Neural cell (in vitro differentiated cells): ENCODE results near the gene S1PR4. TPM values are rescaled to one million over a fixed set of nuclear protein-coding genes. Genes with fewer than 3 reads are reported as not detected.
"Not testable (repeated sequence)": the region's sequence is repeated elsewhere in the genome, so short reads cannot be mapped to it uniquely, and the experiment has no call there.

ENCODE experiments used
- H2AFZ ChIP-seq: fragments of 200-600, 300-800 bp; sonication (generic), shearing (Covaris generic); 2 replicates; pipeline ENCODE4 v1.6.0; 2014; ENCODE audit warnings: low read depth, mild to moderate bottlenecking, antibody characterized with exemption, low read length, moderate library complexity
- H3F3A ChIP-seq: fragments of 200-600 bp; shearing (Covaris generic); 2 replicates; pipeline ENCODE4 v1.6.1; 2016; ENCODE audit warnings: mild to moderate bottlenecking, moderate library complexity, mixed read lengths, antibody characterized with exemption, low read length; ENCODE audit not compliant: insufficient read depth, poor library complexity, severe bottlenecking
- H3K27ac ChIP-seq: fragments of 200-600, 300-800 bp; sonication (generic), shearing (Covaris generic); 2 replicates; pipeline ENCODE4 v1.5.1; 2014; ENCODE audit warnings: mild to moderate bottlenecking, low read length, moderate library complexity
- H3K27me3 ChIP-seq: fragments of 300-800, 200-600 bp; sonication (generic), shearing (Covaris generic); 2 replicates; pipeline ENCODE4 v1.6.0; 2014; ENCODE audit warnings: mild to moderate bottlenecking, low read depth, low read length, moderate library complexity; ENCODE audit not compliant: insufficient read depth
- H3K36me3 ChIP-seq: fragments of 300-800, 200-600 bp; sonication (generic), shearing (Covaris generic); 2 replicates; pipeline ENCODE4 v1.5.1; 2014; ENCODE audit warnings: mild to moderate bottlenecking, antibody characterized with exemption, low read length, moderate library complexity; ENCODE audit not compliant: insufficient read depth
- H3K4me2 ChIP-seq: fragments of 300-800, 200-600 bp; sonication (generic), shearing (Covaris generic); 2 replicates; pipeline ENCODE4 v1.6.0; 2014; ENCODE audit warnings: mild to moderate bottlenecking, low read length
- H3K4me3 ChIP-seq: fragments of 300-800, 200-600 bp; sonication (generic), shearing (Covaris generic); 2 replicates; pipeline ENCODE4 v1.5.1; 2014; ENCODE audit warnings: mild to moderate bottlenecking, low read length, moderate library complexity
- H3K79me2 ChIP-seq: fragments of 200-600 bp; shearing (Covaris generic); replicated peaks from 2 replicates; pipeline ENCODE4 v1.6.0; 2014; ENCODE audit warnings: mild to moderate bottlenecking, low read length, moderate library complexity; ENCODE audit not compliant: insufficient read depth
- H3K9ac ChIP-seq: fragments of 300-800, 200-600 bp; sonication (generic), shearing (Covaris generic); 2 replicates; pipeline ENCODE4 v1.6.1; 2016; ENCODE audit warnings: mild to moderate bottlenecking, low read length, mixed read lengths
- H3K9me2 ChIP-seq: fragments of 200-600 bp; shearing (Covaris generic); 2 replicates; pipeline ENCODE4 v1.6.1; 2016; ENCODE audit warnings: mild to moderate bottlenecking, low read length, mixed read lengths; ENCODE audit not compliant: insufficient read depth
- H3K9me3 ChIP-seq: fragments of 200-600, 300-800 bp; sonication (generic), shearing (Covaris generic); 2 replicates; pipeline ENCODE4 v1.6.1; 2016; ENCODE audit warnings: mild to moderate bottlenecking, mixed run types, low read length, moderate library complexity, mixed read lengths
- H4K20me1 ChIP-seq: fragments of 200-600 bp; shearing (Covaris generic); 2 replicates; pipeline ENCODE4 v1.6.1; 2016; ENCODE audit warnings: mild to moderate bottlenecking, mixed run types; ENCODE audit not compliant: insufficient read depth
- EP300 ChIP-seq: fragments of 450-650 bp; conservative IDR thresholded peaks from 2 replicates; pipeline ENCODE4 v1.6.1; 2014; ENCODE audit warnings: antibody characterized with exemption, mild to moderate bottlenecking, moderate library complexity; ENCODE audit not compliant: poor library complexity, severe bottlenecking
- EZH2 ChIP-seq: fragments of 200-600, 300-800 bp; shearing (Covaris generic), sonication (generic); IDR thresholded peaks from 2 replicates; pipeline ENCODE4 v1.6.1; 2014; ENCODE audit warnings: antibody characterized with exemption, low read length, borderline replicate concordance, mild to moderate bottlenecking; ENCODE audit not compliant: insufficient read depth, poor library complexity, severe bottlenecking
- MXI1 ChIP-seq: fragments of 450-650 bp; conservative IDR thresholded peaks from 2 replicates; pipeline ENCODE4 v1.6.1; 2014; ENCODE audit warnings: antibody characterized with exemption, mild to moderate bottlenecking; ENCODE audit not compliant: poor library complexity, severe bottlenecking
- POLR2AphosphoS5 ChIP-seq: IDR thresholded peaks from 2 replicates; pipeline ENCODE4 v1.6.1; 2012
- RAD21 ChIP-seq: fragments of 450-650 bp; conservative IDR thresholded peaks from 2 replicates; pipeline ENCODE4 v1.6.1; 2014; ENCODE audit warnings: antibody characterized with exemption, mild to moderate bottlenecking, moderate library complexity
- SMC3 ChIP-seq: fragments of 450-650 bp; conservative IDR thresholded peaks from 2 replicates; pipeline ENCODE4 v1.6.1; 2014; ENCODE audit warnings: antibody characterized with exemption, mild to moderate bottlenecking, moderate library complexity; ENCODE audit not compliant: poor library complexity
- TAF1 ChIP-seq: IDR thresholded peaks from 2 replicates; pipeline ENCODE4 v1.6.1; 2012; ENCODE audit warnings: low read depth
- polyA plus RNA-seq: library from polyadenylated mRNA; depleted of rRNA; stranded (reverse); fragments of >200 nt; gene quantifications from 2 replicates; pipeline ENCODE4 v1.2.3, GENCODE V29; 2014
- TF ChIP-seq, protein P1 (sequence below): IDR thresholded peaks from 2 replicates; pipeline ENCODE4 v1.6.1; 2012; ENCODE audit warnings: borderline replicate concordance
- TF ChIP-seq, protein P2 (sequence below): fragments of 450-650 bp; IDR thresholded peaks from 2 replicates; pipeline ENCODE4 v1.5.1; 2014; ENCODE audit warnings: antibody characterized with exemption, mild to moderate bottlenecking, moderate library complexity; ENCODE audit not compliant: poor library complexity, severe bottlenecking

The S1PR4 gene
- polyA plus RNA-seq, 1 donor from 2014 or later, result not detected

DNA sequence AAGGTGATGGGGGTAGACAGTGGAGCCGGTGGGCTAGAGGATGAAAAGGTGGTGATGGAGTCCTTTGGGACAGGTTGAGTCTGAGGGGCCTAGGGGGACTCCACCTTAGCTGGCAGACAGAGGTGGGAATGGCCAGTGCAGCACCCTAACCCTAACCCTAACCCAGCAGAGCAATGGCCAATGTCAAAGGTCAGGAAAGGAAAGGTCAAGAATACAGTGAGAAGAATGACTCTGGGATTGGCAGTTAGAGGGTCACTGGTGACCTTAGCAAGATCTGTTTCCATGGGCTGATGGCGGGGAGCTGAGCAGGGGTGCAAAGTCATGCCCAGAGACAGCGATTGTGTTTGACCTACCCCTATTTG is 26.2 kb upstream of the S1PR4 start:
- Histone ChIP-seq H3F3A (no peaks in the 10 kb centered on the region), H3K4me2 (no peak overlapping the region), H3K9me2 (no peaks in the 10 kb centered on the region), H3K27me3 (no peaks in the 10 kb centered on the region), H3K79me2 (no peaks in the 10 kb centered on the region), H3K4me3 (no peak overlapping the region), H4K20me1 (no peaks in the 10 kb centered on the region), H3K36me3 (no peaks in the 10 kb centered on the region), H3K9ac (no peak overlapping the region), H2AFZ (no peak overlapping the region), H3K9me3 (no peaks in the 10 kb centered on the region), H3K27ac (no peak overlapping the region)
- no peak for TF ChIP-seq EP300

GRCh38 chr19:3153286-3154230 is 25.0 kb upstream of the S1PR4 start:
- H3K27ac ChIP-seq, result no peak overlapping the region
- no peaks in the 10 kb centered on the region for H3K27me3 ChIP-seq
- H3K9me2 ChIP-seq, result no peaks in the 10 kb centered on the region
- H3K4me3 ChIP-seq, result no peak overlapping the region
- H3K9me3 ChIP-seq, result no peaks in the 10 kb centered on the region
- H3F3A ChIP-seq, result no peaks in the 10 kb centered on the region
- H3K9ac ChIP-seq, result no peak overlapping the region
- H3K36me3 ChIP-seq, result no peaks in the 10 kb centered on the region
- H2AFZ ChIP-seq, result no peak overlapping the region
- H4K20me1 ChIP-seq, result no peaks in the 10 kb centered on the region
- TF ChIP-seq SMC3, result no peak
- no peak for TF ChIP-seq EP300
- TF ChIP-seq RAD21, result no peak
- no peak for TF ChIP-seq TAF1
- TF ChIP-seq, protein P1, sequence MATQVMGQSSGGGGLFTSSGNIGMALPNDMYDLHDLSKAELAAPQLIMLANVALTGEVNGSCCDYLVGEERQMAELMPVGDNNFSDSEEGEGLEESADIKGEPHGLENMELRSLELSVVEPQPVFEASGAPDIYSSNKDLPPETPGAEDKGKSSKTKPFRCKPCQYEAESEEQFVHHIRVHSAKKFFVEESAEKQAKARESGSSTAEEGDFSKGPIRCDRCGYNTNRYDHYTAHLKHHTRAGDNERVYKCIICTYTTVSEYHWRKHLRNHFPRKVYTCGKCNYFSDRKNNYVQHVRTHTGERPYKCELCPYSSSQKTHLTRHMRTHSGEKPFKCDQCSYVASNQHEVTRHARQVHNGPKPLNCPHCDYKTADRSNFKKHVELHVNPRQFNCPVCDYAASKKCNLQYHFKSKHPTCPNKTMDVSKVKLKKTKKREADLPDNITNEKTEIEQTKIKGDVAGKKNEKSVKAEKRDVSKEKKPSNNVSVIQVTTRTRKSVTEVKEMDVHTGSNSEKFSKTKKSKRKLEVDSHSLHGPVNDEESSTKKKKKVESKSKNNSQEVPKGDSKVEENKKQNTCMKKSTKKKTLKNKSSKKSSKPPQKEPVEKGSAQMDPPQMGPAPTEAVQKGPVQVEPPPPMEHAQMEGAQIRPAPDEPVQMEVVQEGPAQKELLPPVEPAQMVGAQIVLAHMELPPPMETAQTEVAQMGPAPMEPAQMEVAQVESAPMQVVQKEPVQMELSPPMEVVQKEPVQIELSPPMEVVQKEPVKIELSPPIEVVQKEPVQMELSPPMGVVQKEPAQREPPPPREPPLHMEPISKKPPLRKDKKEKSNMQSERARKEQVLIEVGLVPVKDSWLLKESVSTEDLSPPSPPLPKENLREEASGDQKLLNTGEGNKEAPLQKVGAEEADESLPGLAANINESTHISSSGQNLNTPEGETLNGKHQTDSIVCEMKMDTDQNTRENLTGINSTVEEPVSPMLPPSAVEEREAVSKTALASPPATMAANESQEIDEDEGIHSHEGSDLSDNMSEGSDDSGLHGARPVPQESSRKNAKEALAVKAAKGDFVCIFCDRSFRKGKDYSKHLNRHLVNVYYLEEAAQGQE, result no peak
- no peak for TF ChIP-seq MXI1
- TF ChIP-seq, protein P2, sequence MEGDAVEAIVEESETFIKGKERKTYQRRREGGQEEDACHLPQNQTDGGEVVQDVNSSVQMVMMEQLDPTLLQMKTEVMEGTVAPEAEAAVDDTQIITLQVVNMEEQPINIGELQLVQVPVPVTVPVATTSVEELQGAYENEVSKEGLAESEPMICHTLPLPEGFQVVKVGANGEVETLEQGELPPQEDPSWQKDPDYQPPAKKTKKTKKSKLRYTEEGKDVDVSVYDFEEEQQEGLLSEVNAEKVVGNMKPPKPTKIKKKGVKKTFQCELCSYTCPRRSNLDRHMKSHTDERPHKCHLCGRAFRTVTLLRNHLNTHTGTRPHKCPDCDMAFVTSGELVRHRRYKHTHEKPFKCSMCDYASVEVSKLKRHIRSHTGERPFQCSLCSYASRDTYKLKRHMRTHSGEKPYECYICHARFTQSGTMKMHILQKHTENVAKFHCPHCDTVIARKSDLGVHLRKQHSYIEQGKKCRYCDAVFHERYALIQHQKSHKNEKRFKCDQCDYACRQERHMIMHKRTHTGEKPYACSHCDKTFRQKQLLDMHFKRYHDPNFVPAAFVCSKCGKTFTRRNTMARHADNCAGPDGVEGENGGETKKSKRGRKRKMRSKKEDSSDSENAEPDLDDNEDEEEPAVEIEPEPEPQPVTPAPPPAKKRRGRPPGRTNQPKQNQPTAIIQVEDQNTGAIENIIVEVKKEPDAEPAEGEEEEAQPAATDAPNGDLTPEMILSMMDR, result no peak
- no peak for TF ChIP-seq EZH2
- no peak for TF ChIP-seq POLR2AphosphoS5
- H3K4me2 ChIP-seq, result no peak overlapping the region
- no peaks in the 10 kb centered on the region for H3K79me2 ChIP-seq

- not testable (repeated sequence) for H3K27me3 ChIP-seq, H3K9ac ChIP-seq, H2AFZ ChIP-seq, H3K79me2 ChIP-seq, H3K4me2 ChIP-seq, H3K9me3 ChIP-seq, H3K9me2 ChIP-seq, H3K4me3 ChIP-seq, H3F3A ChIP-seq, H3K27ac ChIP-seq, H4K20me1 ChIP-seq, H3K36me3 ChIP-seq
These were observed 24.1 kb upstream of the S1PR4 start for GRCh38 chr19:3154447-3154846.
